Neural cell (in vitro differentiated cells): Measurements from ENCODE around the gene PPHLN1. TPM values are rescaled to one million over a fixed set of nuclear protein-coding genes. Genes with fewer than 3 reads are reported as not detected.

Experiments
- H2AFZ ChIP-seq: fragments of 200-600, 300-800 bp; sonication (generic), shearing (Covaris generic); 2 replicates; pipeline ENCODE4 v1.6.0; 2014; ENCODE audit warnings: low read depth, mild to moderate bottlenecking, antibody characterized with exemption, low read length, moderate library complexity
- H3F3A ChIP-seq: fragments of 200-600 bp; shearing (Covaris generic); 2 replicates; pipeline ENCODE4 v1.6.1; 2016; ENCODE audit warnings: mild to moderate bottlenecking, moderate library complexity, mixed read lengths, antibody characterized with exemption, low read length; ENCODE audit not compliant: insufficient read depth, poor library complexity, severe bottlenecking
- H3K27ac ChIP-seq: fragments of 200-600, 300-800 bp; sonication (generic), shearing (Covaris generic); 2 replicates; pipeline ENCODE4 v1.5.1; 2014; ENCODE audit warnings: mild to moderate bottlenecking, low read length, moderate library complexity
- H3K27me3 ChIP-seq: fragments of 300-800, 200-600 bp; sonication (generic), shearing (Covaris generic); 2 replicates; pipeline ENCODE4 v1.6.0; 2014; ENCODE audit warnings: mild to moderate bottlenecking, low read depth, low read length, moderate library complexity; ENCODE audit not compliant: insufficient read depth
- H3K36me3 ChIP-seq: fragments of 300-800, 200-600 bp; sonication (generic), shearing (Covaris generic); 2 replicates; pipeline ENCODE4 v1.5.1; 2014; ENCODE audit warnings: mild to moderate bottlenecking, antibody characterized with exemption, low read length, moderate library complexity; ENCODE audit not compliant: insufficient read depth
- H3K4me2 ChIP-seq: fragments of 300-800, 200-600 bp; sonication (generic), shearing (Covaris generic); 2 replicates; pipeline ENCODE4 v1.6.0; 2014; ENCODE audit warnings: mild to moderate bottlenecking, low read length
- H3K4me3 ChIP-seq: fragments of 300-800, 200-600 bp; sonication (generic), shearing (Covaris generic); 2 replicates; pipeline ENCODE4 v1.5.1; 2014; ENCODE audit warnings: mild to moderate bottlenecking, low read length, moderate library complexity
- H3K79me2 ChIP-seq: fragments of 200-600 bp; shearing (Covaris generic); replicated peaks from 2 replicates; pipeline ENCODE4 v1.6.0; 2014; ENCODE audit warnings: mild to moderate bottlenecking, low read length, moderate library complexity; ENCODE audit not compliant: insufficient read depth
- H3K9ac ChIP-seq: fragments of 300-800, 200-600 bp; sonication (generic), shearing (Covaris generic); 2 replicates; pipeline ENCODE4 v1.6.1; 2016; ENCODE audit warnings: mild to moderate bottlenecking, low read length, mixed read lengths
- H3K9me2 ChIP-seq: fragments of 200-600 bp; shearing (Covaris generic); 2 replicates; pipeline ENCODE4 v1.6.1; 2016; ENCODE audit warnings: mild to moderate bottlenecking, low read length, mixed read lengths; ENCODE audit not compliant: insufficient read depth
- H3K9me3 ChIP-seq: fragments of 200-600, 300-800 bp; sonication (generic), shearing (Covaris generic); 2 replicates; pipeline ENCODE4 v1.6.1; 2016; ENCODE audit warnings: mild to moderate bottlenecking, mixed run types, low read length, moderate library complexity, mixed read lengths
- H4K20me1 ChIP-seq: fragments of 200-600 bp; shearing (Covaris generic); 2 replicates; pipeline ENCODE4 v1.6.1; 2016; ENCODE audit warnings: mild to moderate bottlenecking, mixed run types; ENCODE audit not compliant: insufficient read depth
- EP300 ChIP-seq: fragments of 450-650 bp; conservative IDR thresholded peaks from 2 replicates; pipeline ENCODE4 v1.6.1; 2014; ENCODE audit warnings: antibody characterized with exemption, mild to moderate bottlenecking, moderate library complexity; ENCODE audit not compliant: poor library complexity, severe bottlenecking
- EZH2 ChIP-seq: fragments of 200-600, 300-800 bp; shearing (Covaris generic), sonication (generic); IDR thresholded peaks from 2 replicates; pipeline ENCODE4 v1.6.1; 2014; ENCODE audit warnings: antibody characterized with exemption, low read length, borderline replicate concordance, mild to moderate bottlenecking; ENCODE audit not compliant: insufficient read depth, poor library complexity, severe bottlenecking
- MXI1 ChIP-seq: fragments of 450-650 bp; conservative IDR thresholded peaks from 2 replicates; pipeline ENCODE4 v1.6.1; 2014; ENCODE audit warnings: antibody characterized with exemption, mild to moderate bottlenecking; ENCODE audit not compliant: poor library complexity, severe bottlenecking
- POLR2AphosphoS5 ChIP-seq: IDR thresholded peaks from 2 replicates; pipeline ENCODE4 v1.6.1; 2012
- RAD21 ChIP-seq: fragments of 450-650 bp; conservative IDR thresholded peaks from 2 replicates; pipeline ENCODE4 v1.6.1; 2014; ENCODE audit warnings: antibody characterized with exemption, mild to moderate bottlenecking, moderate library complexity
- REST ChIP-seq: IDR thresholded peaks from 2 replicates; pipeline ENCODE4 v1.6.1; 2012; ENCODE audit warnings: borderline replicate concordance
- SMC3 ChIP-seq: fragments of 450-650 bp; conservative IDR thresholded peaks from 2 replicates; pipeline ENCODE4 v1.6.1; 2014; ENCODE audit warnings: antibody characterized with exemption, mild to moderate bottlenecking, moderate library complexity; ENCODE audit not compliant: poor library complexity
- TAF1 ChIP-seq: IDR thresholded peaks from 2 replicates; pipeline ENCODE4 v1.6.1; 2012; ENCODE audit warnings: low read depth
- polyA plus RNA-seq: library from polyadenylated mRNA; depleted of rRNA; stranded (reverse); fragments of >200 nt; gene quantifications from 2 replicates; pipeline ENCODE4 v1.2.3, GENCODE V29; 2014
- TF ChIP-seq, protein P1 (sequence below): fragments of 450-650 bp; IDR thresholded peaks from 2 replicates; pipeline ENCODE4 v1.5.1; 2014; ENCODE audit warnings: antibody characterized with exemption, mild to moderate bottlenecking, moderate library complexity; ENCODE audit not compliant: poor library complexity, severe bottlenecking

The PPHLN1 gene
- polyA plus RNA-seq, 1 donor from 2014 or later: 192 TPM

GRCh38 chr12:42336286-42336685 lies 10.3 kb downstream of the PPHLN1 start:
- no peaks in the 10 kb centered on the region for H3K9me3 ChIP-seq
- H3K27ac ChIP-seq: no peak overlapping the region
- H3K9ac ChIP-seq: no peak overlapping the region
- H3K79me2 ChIP-seq: peaks cover 40% of the 10 kb centered on the region
- no peak overlapping the region for H3K4me3 ChIP-seq
- no peaks in the 10 kb centered on the region for H4K20me1 ChIP-seq
- peaks cover 7% of the 10 kb centered on the region for H3K36me3 ChIP-seq
- H3F3A ChIP-seq: no peaks in the 10 kb centered on the region
- H3K4me2 ChIP-seq: no peak overlapping the region
- H3K27me3 ChIP-seq: no peaks in the 10 kb centered on the region
- no peaks in the 10 kb centered on the region for H3K9me2 ChIP-seq
- H2AFZ ChIP-seq: no peak overlapping the region
- TF ChIP-seq RAD21 (no peak), REST (no peak), SMC3 (no peak), MXI1 (no peak), TAF1 (no peak), EP300 (no peak), POLR2AphosphoS5 (no peak), EZH2 (no peak)
- TF ChIP-seq, protein P1, sequence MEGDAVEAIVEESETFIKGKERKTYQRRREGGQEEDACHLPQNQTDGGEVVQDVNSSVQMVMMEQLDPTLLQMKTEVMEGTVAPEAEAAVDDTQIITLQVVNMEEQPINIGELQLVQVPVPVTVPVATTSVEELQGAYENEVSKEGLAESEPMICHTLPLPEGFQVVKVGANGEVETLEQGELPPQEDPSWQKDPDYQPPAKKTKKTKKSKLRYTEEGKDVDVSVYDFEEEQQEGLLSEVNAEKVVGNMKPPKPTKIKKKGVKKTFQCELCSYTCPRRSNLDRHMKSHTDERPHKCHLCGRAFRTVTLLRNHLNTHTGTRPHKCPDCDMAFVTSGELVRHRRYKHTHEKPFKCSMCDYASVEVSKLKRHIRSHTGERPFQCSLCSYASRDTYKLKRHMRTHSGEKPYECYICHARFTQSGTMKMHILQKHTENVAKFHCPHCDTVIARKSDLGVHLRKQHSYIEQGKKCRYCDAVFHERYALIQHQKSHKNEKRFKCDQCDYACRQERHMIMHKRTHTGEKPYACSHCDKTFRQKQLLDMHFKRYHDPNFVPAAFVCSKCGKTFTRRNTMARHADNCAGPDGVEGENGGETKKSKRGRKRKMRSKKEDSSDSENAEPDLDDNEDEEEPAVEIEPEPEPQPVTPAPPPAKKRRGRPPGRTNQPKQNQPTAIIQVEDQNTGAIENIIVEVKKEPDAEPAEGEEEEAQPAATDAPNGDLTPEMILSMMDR: no peak

DNA sequence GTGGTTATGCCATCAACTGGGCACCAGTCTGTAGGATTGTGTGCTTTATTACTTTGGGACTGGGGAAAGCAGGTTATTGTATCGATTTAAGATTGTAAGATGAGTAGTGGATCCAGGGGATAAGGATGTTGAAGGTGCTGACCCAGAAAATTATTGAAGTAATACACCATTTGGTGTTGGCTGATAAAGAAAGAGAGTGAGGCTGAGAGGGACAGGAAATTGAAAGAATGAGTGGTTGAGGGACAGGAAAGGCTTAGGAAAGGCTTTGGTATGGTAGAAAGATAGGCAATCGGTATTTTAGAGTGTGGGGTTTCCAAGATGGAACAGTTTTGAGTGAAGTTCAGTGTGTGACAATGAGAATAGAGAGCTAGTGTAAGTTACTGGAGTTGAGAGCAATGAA lies 12.3 kb downstream of the PPHLN1 start:
- Histone ChIP-seq H3K4me3 (no peak overlapping the region), H3K36me3 (peaks cover 7% of the 10 kb centered on the region), H3K27ac (no peak overlapping the region), H4K20me1 (no peaks in the 10 kb centered on the region), H3K27me3 (no peaks in the 10 kb centered on the region), H3K79me2 (peaks cover 23% of the 10 kb centered on the region), H2AFZ (no peak overlapping the region), H3K4me2 (no peak overlapping the region), H3K9ac (no peak overlapping the region), H3K9me2 (no peaks in the 10 kb centered on the region), H3K9me3 (no peaks in the 10 kb centered on the region), H3F3A (no peaks in the 10 kb centered on the region)
- TF ChIP-seq REST: no peak
- TF ChIP-seq TAF1: no peak
- TF ChIP-seq RAD21: no peak
- no peak for TF ChIP-seq MXI1
- TF ChIP-seq SMC3: no peak
- TF ChIP-seq, protein P1: no peak
- TF ChIP-seq EZH2: no peak
- TF ChIP-seq EP300: no peak
- TF ChIP-seq POLR2AphosphoS5: no peak
